WTC11 (cell line): ENCODE data around the gene HSF2BP. TPM values are rescaled to one million over a fixed set of nuclear protein-coding genes. Genes with fewer than 3 reads are reported as not detected.

Experiments
- ATAC-seq: fragments of 200-7000 bp; cut with Tn5 transposase; 2 replicates; pipeline ENCODE4 v1.10.0; 2021; ENCODE audit warnings: mild to moderate bottlenecking, moderate library complexity
- Bru-seq: library from RNA; stranded (reverse); fragments of 400-500 nt; gene quantifications from one replicate; lab custom pipeline; 2021; lab: Mats Ljungman, UMichigan
- CTCF ChIA-PET: fragments of 300-600 bp; sonication (Branson Sonifier 250); formaldehyde crosslinking; loops from one replicate; lab custom pipeline; 2021; ENCODE audit warnings: antibody characterized with exemption; lab: Charles Lee
- POLR2A ChIA-PET: fragments of 350-600 bp; sonication (Branson Sonifier 250); formaldehyde crosslinking; loops from one replicate; lab custom pipeline; 2021; ENCODE audit warnings: antibody characterized with exemption; lab: Charles Lee
- DNase-seq: peaks from one replicate; pipeline ENCODE4 v3.0.0; 2021; ENCODE audit warnings: low spot score
- H3K27ac Mint-ChIP-seq: 2 replicates; pipeline ENCODE4 v1.8.0; 2021; ENCODE audit warnings: mixed read lengths
- H3K27me3 Mint-ChIP-seq: 2 replicates; pipeline ENCODE4 v1.8.0; 2021; ENCODE audit warnings: low read depth, mild to moderate bottlenecking, moderate library complexity, mixed read lengths
- H3K36me3 Mint-ChIP-seq: 2 replicates; pipeline ENCODE4 v1.8.0; 2021; ENCODE audit warnings: mixed read lengths
- H3K4me1 Mint-ChIP-seq: 2 replicates; pipeline ENCODE4 v1.8.0; 2022; ENCODE audit warnings: mixed read lengths
- H3K4me3 Mint-ChIP-seq: 2 replicates; pipeline ENCODE4 v1.8.0; 2021; ENCODE audit warnings: mild to moderate bottlenecking, moderate library complexity, mixed read lengths
- H3K9me3 Mint-ChIP-seq: 2 replicates; pipeline ENCODE4 v1.8.0; 2021; ENCODE audit warnings: mixed read lengths
- AR ChIP-seq: fragments of 250-450 bp; sonication (Bioruptor Pico); IDR thresholded peaks from 2 replicates; pipeline ENCODE4 v1.9.0; 2021; ENCODE audit warnings: mild to moderate bottlenecking
- ATF3 ChIP-seq: sonication (generic); formaldehyde crosslinking; conservative IDR thresholded peaks from 2 replicates; pipeline ENCODE4 v1.8.1; 2022; ENCODE audit warnings: mild to moderate bottlenecking, missing genetic modification reagents
- ATF6 ChIP-seq: sonication (generic); formaldehyde crosslinking; IDR thresholded peaks from 2 replicates; pipeline ENCODE4 v1.8.1; 2023; ENCODE audit warnings: mild to moderate bottlenecking, missing genetic modification reagents
- ELF4 ChIP-seq: sonication (generic); formaldehyde crosslinking; IDR thresholded peaks from 2 replicates; pipeline ENCODE4 v1.8.1; 2022; ENCODE audit warnings: low read depth, mild to moderate bottlenecking, moderate library complexity, missing genetic modification reagents
- EMX1 ChIP-seq: fragments of 250-450 bp; sonication (Bioruptor Pico); IDR thresholded peaks from 2 replicates; pipeline ENCODE4 v1.8.0; 2021; ENCODE audit warnings: mild to moderate bottlenecking
- FOXK1 ChIP-seq: sonication (generic); formaldehyde crosslinking; IDR thresholded peaks from 2 replicates; pipeline ENCODE4 v1.8.0; 2022; ENCODE audit warnings: mild to moderate bottlenecking, moderate library complexity, missing genetic modification reagents
- FOXP1 ChIP-seq: sonication (generic); formaldehyde crosslinking; IDR thresholded peaks from 2 replicates; pipeline ENCODE4 v1.8.0; 2022; ENCODE audit warnings: missing genetic modification reagents, mild to moderate bottlenecking, moderate library complexity, borderline replicate concordance
- GABPB1 ChIP-seq: sonication (generic); formaldehyde crosslinking; IDR thresholded peaks from 2 replicates; pipeline ENCODE4 v1.8.1; 2023; ENCODE audit warnings: mild to moderate bottlenecking, missing genetic modification reagents
- HMGA2 ChIP-seq: fragments of 250-450 bp; sonication (Bioruptor Pico); IDR thresholded peaks from 2 replicates; pipeline ENCODE4 v1.4.0; 2021; ENCODE audit warnings: mild to moderate bottlenecking, moderate library complexity
- IRF1 ChIP-seq: sonication (generic); formaldehyde crosslinking; IDR thresholded peaks from 2 replicates; pipeline ENCODE4 v1.8.0; 2023; ENCODE audit warnings: missing genetic modification reagents
- IRF2 ChIP-seq: sonication (generic); formaldehyde crosslinking; IDR thresholded peaks from 2 replicates; pipeline ENCODE4 v1.8.0; 2022; ENCODE audit warnings: low read depth, missing genetic modification reagents, borderline replicate concordance
- JAZF1 ChIP-seq: fragments of 250-450 bp; sonication (Bioruptor Pico); IDR thresholded peaks from 2 replicates; pipeline ENCODE4 v1.9.0; 2021; ENCODE audit warnings: moderate library complexity, mild to moderate bottlenecking, inconsistent platforms
- MXD4 ChIP-seq: fragments of 250-450 bp; sonication (Bioruptor Pico); IDR thresholded peaks from 2 replicates; pipeline ENCODE4 v1.8.0; 2021; ENCODE audit warnings: mild to moderate bottlenecking, moderate library complexity, borderline replicate concordance
- MYBL2 ChIP-seq: sonication (generic); formaldehyde crosslinking; IDR thresholded peaks from 2 replicates; pipeline ENCODE4 v1.8.1; 2023; ENCODE audit warnings: mild to moderate bottlenecking, moderate library complexity, missing genetic modification reagents
- NR1H2 ChIP-seq: sonication (generic); formaldehyde crosslinking; IDR thresholded peaks from 2 replicates; pipeline ENCODE4 v1.9.0; 2021; ENCODE audit warnings: mild to moderate bottlenecking, moderate library complexity, missing genetic modification reagents
- PREB ChIP-seq: sonication (generic); formaldehyde crosslinking; IDR thresholded peaks from 2 replicates; pipeline ENCODE4 v1.8.1; 2022; ENCODE audit warnings: mild to moderate bottlenecking, missing genetic modification reagents, moderate library complexity, borderline replicate concordance
- RORB ChIP-seq: fragments of 250-450 bp; sonication (Bioruptor Pico); IDR thresholded peaks from 2 replicates; pipeline ENCODE4 v1.9.0; 2021; ENCODE audit warnings: mild to moderate bottlenecking
- USF1 ChIP-seq: sonication (generic); formaldehyde crosslinking; IDR thresholded peaks from 2 replicates; pipeline ENCODE4 v1.8.0; 2022; ENCODE audit warnings: mild to moderate bottlenecking, missing genetic modification reagents
- ZNF281 ChIP-seq: sonication (generic); formaldehyde crosslinking; IDR thresholded peaks from 2 replicates; pipeline ENCODE4 v1.8.0; 2023; ENCODE audit warnings: mild to moderate bottlenecking, missing genetic modification reagents
- ZNF396 ChIP-seq: fragments of 250-450 bp; sonication (Bioruptor Pico); IDR thresholded peaks from 2 replicates; pipeline ENCODE4 v1.8.0; 2021; ENCODE audit warnings: mild to moderate bottlenecking, moderate library complexity, borderline replicate concordance
- ZNF423 ChIP-seq: fragments of 250-450 bp; sonication (Bioruptor Pico); IDR thresholded peaks from 2 replicates; pipeline ENCODE4 v2.1.2; 2022; ENCODE audit warnings: mild to moderate bottlenecking, moderate library complexity
- ZNF512 ChIP-seq: sonication (generic); formaldehyde crosslinking; IDR thresholded peaks from 2 replicates; pipeline ENCODE4 v1.8.1; 2022; ENCODE audit warnings: missing genetic modification reagents, borderline replicate concordance
- long read RNA-seq, 3 experiments: library from RNA in 1 of 3; library from capped mRNA in 1 of 3; library from polyadenylated mRNA in 1 of 3; unstranded in 2 of 3; stranded (forward) in 1 of 3; transcript quantifications; one replicate each; pipeline ENCODE4 v2.0.0, GENCODE V29; 2021
- total RNA-seq: library from RNA; stranded (reverse); gene quantifications from 3 replicates; pipeline ENCODE4 v1.2.3, GENCODE V29; 2021

The HSF2BP gene
- 1.1 to 1.3 TPM (median 1.2 TPM) in 3 replicates for total RNA-seq
- Bru-seq, nascent RNA: percentile 31 among the genes with signal in this experiment
- long read RNA-seq, experiment 1, partial matches to known transcripts: 0 of 2 reads
- long read RNA-seq, experiment 1, other reads (novel, unspliced or antisense): 2 of 2 reads
- long read RNA-seq, experiment 2: 0 reads
- long read RNA-seq, experiment 3, partial matches to known transcripts: 1 of 2 reads
- long read RNA-seq, experiment 3, other reads (novel, unspliced or antisense): 1 of 2 reads

GRCh38 chr21:43659136-43660000, at the start of gene HSF2BP, which contains the start of gene RRP1B:
TSS of gene HSF2BP (minus strand) at chr21:43659488. CDS start at chr21:43658096, 1,392 bp downstream.
TSS of gene RRP1B (plus strand) at chr21:43659560. CDS start at chr21:43659665, 105 bp downstream.
- ATAC-seq: peak; percentile 89
- H3K4me3 Mint-ChIP-seq: peak within 1 kb of the TSS; percentile 94
- H3K27me3 Mint-ChIP-seq: peaks cover 8% of the 10 kb centered on the region; the same call in 1 of the 2 replicates
- H3K36me3 Mint-ChIP-seq: peaks cover 25% of the 10 kb centered on the region
- peak within 1 kb of the TSS; percentile 71 for H3K27ac Mint-ChIP-seq
- ChIA-PET CTCF (no interaction called here), POLR2A (interaction anchor here (0.8 kb wide), 1 partner anchor 818 kb away, joined by 3 read pairs; no protein-coding TSS in a partner anchor)
- H3K9me3 Mint-ChIP-seq: no peaks in the 10 kb centered on the region
- peak; percentile 80 for DNase-seq
- peaks cover 21% of the 10 kb centered on the region for H3K4me1 Mint-ChIP-seq
- TF ChIP-seq ZNF396: no peak
- no peak for TF ChIP-seq NR1H2 (CRISPR knock-in tag)
- peak; percentile 97 for TF ChIP-seq FOXK1 (CRISPR knock-in tag)
- peak; percentile 71 for TF ChIP-seq USF1 (CRISPR knock-in tag)
- TF ChIP-seq FOXP1 (CRISPR knock-in tag): peak; percentile 99
- no peak for TF ChIP-seq ZNF512
- TF ChIP-seq ZNF423 (CRISPR knock-in tag): no peak
- TF ChIP-seq MXD4 (CRISPR knock-in tag): no peak
- peak; percentile 77; the same call in 1 of the 2 replicates for TF ChIP-seq ELF4 (CRISPR knock-in tag)
- TF ChIP-seq RORB: no peak
- TF ChIP-seq GABPB1 (CRISPR knock-in tag): peak; percentile 74; the same call in 1 of the 2 replicates
- peak; percentile 95 for TF ChIP-seq IRF1 (CRISPR knock-in tag)
- no peak for TF ChIP-seq AR
- TF ChIP-seq HMGA2 (CRISPR knock-in tag): no peak
- no peak for TF ChIP-seq ATF6 (CRISPR knock-in tag)
- TF ChIP-seq PREB (CRISPR knock-in tag): peak; percentile 65; the same call in 1 of the 2 replicates
- TF ChIP-seq ATF3 (CRISPR knock-in tag): no peak
- TF ChIP-seq MYBL2 (CRISPR knock-in tag): peak; percentile 89
- TF ChIP-seq EMX1: no peak
- TF ChIP-seq JAZF1: no peak
- peak; percentile 91; the same call in 1 of the 2 replicates for TF ChIP-seq ZNF281 (CRISPR knock-in tag)
- peak; percentile 95 for TF ChIP-seq IRF2
